Lower lobe of right lung (tissue), 2 donors: ENCODE data around the gene CAPZA2. TPM values are rescaled to one million over a fixed set of nuclear protein-coding genes. Genes with fewer than 3 reads are reported as not detected.

ENCODE experiments used
- ATAC-seq, 2 donors: fragments of 200-7000 bp; cut with Tn5 transposase; one replicate each; pipeline ENCODE4 v1.9.1; 2020 to 2022; ENCODE audit warnings: mild to moderate bottlenecking in 2 of 2, moderate library complexity in 2 of 2
- DNase-seq: peaks from one replicate; pipeline ENCODE4 v3.0.0-alpha.2; 2020
- H3K27ac ChIP-seq: fragments of 200-600 bp; one replicate; pipeline ENCODE4 v1.8.0; 2022
- H3K27me3 ChIP-seq: fragments of 200-600 bp; one replicate; pipeline ENCODE4 v1.8.0; 2022; ENCODE audit warnings: low read depth
- H3K36me3 ChIP-seq: fragments of 200-600 bp; one replicate; pipeline ENCODE4 v1.8.0; 2022; ENCODE audit warnings: mild to moderate bottlenecking
- H3K4me1 ChIP-seq: fragments of 200-600 bp; one replicate; pipeline ENCODE4 v1.8.0; 2022
- H3K4me3 ChIP-seq: fragments of 200-600 bp; one replicate; pipeline ENCODE4 v1.8.0; 2022; ENCODE audit warnings: mild to moderate bottlenecking
- H3K9me3 ChIP-seq: fragments of 200-600 bp; one replicate; pipeline ENCODE4 v1.8.0; 2022
- intact Hi-C: fragments of 100-400 bp; cut with DNase I; formaldehyde crosslinking; loops from one replicate; pipeline ENCODE4 v1.11.0; 2022
- total RNA-seq: library from RNA; stranded (reverse); fragmentation: NEBNext Ultra II Directional; extraction: Animal tissue kit (Norgen Biotek cat#: 25700); gene quantifications from one replicate; pipeline ENCODE4 v1.2.1, GENCODE V29; 2021
- TF ChIP-seq, protein P1 (sequence below): fragments of 200-600 bp; IDR thresholded peaks from one replicate; pipeline ENCODE4 v1.8.0; 2022; ENCODE audit warnings: antibody characterized with exemption, mild to moderate bottlenecking
- donor health status: DM: no; HTN: yes; CAD: no; lungs with severe emphysema.

Gene CAPZA2
- total RNA-seq, 1 donor from 2014 or later = 261 TPM

GRCh38 chr7:116950889-116951351 is 88.5 kb downstream of the CAPZA2 start:
- no peaks in the 10 kb centered on the region for H3K27me3 ChIP-seq
- intact Hi-C loops = no loop called here
- no peaks in the 10 kb centered on the region for H3K9me3 ChIP-seq
- H3K27ac ChIP-seq = no peak overlapping the region
- no peak overlapping the region for H3K4me3 ChIP-seq
- DNase-seq (no peak), ATAC-seq (peak; percentile 26 to 44)
- peaks cover 43% of the 10 kb centered on the region for H3K4me1 ChIP-seq
- TF ChIP-seq, protein P1, sequence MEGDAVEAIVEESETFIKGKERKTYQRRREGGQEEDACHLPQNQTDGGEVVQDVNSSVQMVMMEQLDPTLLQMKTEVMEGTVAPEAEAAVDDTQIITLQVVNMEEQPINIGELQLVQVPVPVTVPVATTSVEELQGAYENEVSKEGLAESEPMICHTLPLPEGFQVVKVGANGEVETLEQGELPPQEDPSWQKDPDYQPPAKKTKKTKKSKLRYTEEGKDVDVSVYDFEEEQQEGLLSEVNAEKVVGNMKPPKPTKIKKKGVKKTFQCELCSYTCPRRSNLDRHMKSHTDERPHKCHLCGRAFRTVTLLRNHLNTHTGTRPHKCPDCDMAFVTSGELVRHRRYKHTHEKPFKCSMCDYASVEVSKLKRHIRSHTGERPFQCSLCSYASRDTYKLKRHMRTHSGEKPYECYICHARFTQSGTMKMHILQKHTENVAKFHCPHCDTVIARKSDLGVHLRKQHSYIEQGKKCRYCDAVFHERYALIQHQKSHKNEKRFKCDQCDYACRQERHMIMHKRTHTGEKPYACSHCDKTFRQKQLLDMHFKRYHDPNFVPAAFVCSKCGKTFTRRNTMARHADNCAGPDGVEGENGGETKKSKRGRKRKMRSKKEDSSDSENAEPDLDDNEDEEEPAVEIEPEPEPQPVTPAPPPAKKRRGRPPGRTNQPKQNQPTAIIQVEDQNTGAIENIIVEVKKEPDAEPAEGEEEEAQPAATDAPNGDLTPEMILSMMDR = no peak
- no peaks in the 10 kb centered on the region for H3K36me3 ChIP-seq

GRCh38 chr7:116951366-116952292 is 89.2 kb downstream of the CAPZA2 start:
- Histone ChIP-seq H3K9me3 (no peaks in the 10 kb centered on the region), H3K27ac (no peak overlapping the region), H3K4me1 (peaks cover 50% of the 10 kb centered on the region), H3K36me3 (no peaks in the 10 kb centered on the region), H3K4me3 (no peak overlapping the region), H3K27me3 (no peaks in the 10 kb centered on the region)
- no peak for ATAC-seq
- intact Hi-C loops = no loop called here
- no peak for DNase-seq
- TF ChIP-seq, protein P1 = no peak

DNA sequence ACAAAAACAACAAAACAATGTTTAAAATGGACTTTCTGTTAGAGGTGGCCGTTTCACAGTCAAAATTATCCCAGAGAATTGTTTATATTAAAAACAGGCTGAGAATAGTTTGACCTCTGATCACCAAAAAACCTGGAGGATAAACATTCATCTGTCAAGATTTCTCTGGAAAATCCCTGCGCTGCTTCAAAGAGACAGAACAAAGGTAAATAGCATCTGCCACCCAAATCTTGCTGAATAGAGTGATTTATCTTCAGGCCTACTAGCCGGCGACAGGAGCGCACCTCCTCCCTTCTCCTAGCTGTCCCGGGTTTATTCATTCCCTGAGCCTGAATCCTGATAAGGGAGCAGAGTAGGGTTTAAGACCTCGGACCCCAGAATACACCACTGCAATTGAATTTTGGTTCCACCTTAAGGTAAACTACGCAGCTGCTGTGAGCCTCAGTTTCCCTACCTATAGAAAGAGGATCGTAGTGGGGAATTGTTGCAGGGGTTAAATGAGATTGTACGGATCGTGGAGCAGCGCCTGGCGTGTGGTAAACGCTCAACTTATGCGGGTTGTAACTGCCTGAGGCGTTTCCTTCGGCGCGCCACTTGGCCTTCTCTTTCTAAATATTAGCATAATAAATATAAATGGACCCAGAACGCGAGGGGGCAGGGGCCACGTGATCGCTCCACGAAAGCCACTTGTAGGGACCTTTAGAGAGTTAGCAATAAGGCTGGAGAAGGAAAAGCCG is 90.4 kb downstream of the CAPZA2 start:
- DNase-seq = peak; percentile 91
- H3K36me3 ChIP-seq = no peaks in the 10 kb centered on the region
- TF ChIP-seq, protein P1 = no peak
- intact Hi-C loops = no loop called here
- peaks cover 54% of the 10 kb centered on the region for H3K4me1 ChIP-seq
- ATAC-seq = peak in 1 of 2 donors; percentile 45
- H3K27ac ChIP-seq = peak overlapping the region; percentile 100
- peak overlapping the region; percentile 86 for H3K4me3 ChIP-seq
- H3K9me3 ChIP-seq = no peaks in the 10 kb centered on the region
- no peaks in the 10 kb centered on the region for H3K27me3 ChIP-seq

DNA sequence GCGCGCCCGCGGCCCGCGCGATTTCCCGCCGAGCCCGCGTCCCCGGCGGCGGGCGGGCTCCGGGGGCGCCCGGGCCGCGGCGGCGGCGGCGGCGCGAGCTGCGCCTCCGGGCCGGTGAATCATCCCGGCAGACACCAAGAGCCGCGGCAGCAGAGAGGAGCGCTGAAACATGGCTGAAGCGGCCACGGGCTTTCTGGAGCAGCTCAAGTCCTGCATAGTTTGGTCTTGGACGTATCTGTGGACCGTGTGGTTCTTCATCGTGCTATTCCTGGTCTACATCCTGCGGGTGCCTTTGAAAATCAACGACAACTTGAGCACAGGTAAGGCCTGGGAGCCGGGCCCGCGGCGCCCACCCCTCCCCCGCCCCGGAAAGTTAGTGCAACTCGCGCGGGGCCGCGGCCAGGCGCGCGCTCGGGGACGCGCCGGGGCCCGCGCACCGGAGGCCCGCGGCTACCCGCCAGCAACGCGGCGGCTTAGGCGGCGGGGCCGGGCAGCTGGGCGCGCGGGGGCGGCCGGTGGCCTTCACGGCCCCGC is 91.1 kb downstream of the CAPZA2 start, which contains the start of gene ST7:
Gene ST7, plus strand, starts transcription at position 130 of the 534 bp plus-strand sequence. Its CDS starts 40 bp downstream, at position 170.
- ATAC-seq = peak; percentile 66 to 81
- no peaks in the 10 kb centered on the region for H3K9me3 ChIP-seq
- no peak for DNase-seq
- peaks cover 54% of the 10 kb centered on the region for H3K4me1 ChIP-seq
- no peaks in the 10 kb centered on the region for H3K27me3 ChIP-seq
- TF ChIP-seq, protein P1 = no peak
- H3K27ac ChIP-seq = peak within 1 kb of the TSS; percentile 100
- H3K36me3 ChIP-seq = no peaks in the 10 kb centered on the region
- peak within 1 kb of the TSS; percentile 86 for H3K4me3 ChIP-seq
- intact Hi-C loops = no loop called here
